Right lobe of liver (tissue), 4 donors: ENCODE measurements around the gene OR10H5.

Experiments
- CTCF ChIP-seq, 4 donors: fragments of 200-600 bp in 3 of 4; fragments of 450-650 bp in 1 of 4; IDR thresholded peaks; one replicate each; pipeline versions ENCODE4 v1.5.1 to v1.8.0; 2016 to 2022; ENCODE audit warnings: antibody characterized with exemption in 4 of 4, mild to moderate bottlenecking in 2 of 4
- POLR2A ChIP-seq: fragments of 450-650 bp; IDR thresholded peaks from one replicate; pipeline ENCODE4 v1.6.1; 2017; ENCODE audit warnings: antibody characterized with exemption, mild to moderate bottlenecking
- donor health status: DM: no; HTN: no; CAD: no.
- donor health status: DM: no; HTN: no; CAD: no.
- donor health status: DM: no; HTN: yes; CAD: no.

GRCh38 chr19:15850385-15850784 lies 62.9 kb downstream of the OR10H5 start:
- TF ChIP-seq CTCF (IDR thresholded peaks at IDR 0.05): no peak
- no peak for TF ChIP-seq POLR2A
